Body of pancreas (tissue), 4 donors: ENCODE results near the gene MRPL55. TPM values are rescaled to one million over a fixed set of nuclear protein-coding genes. Genes with fewer than 3 reads are reported as not detected.

Experiments
- ATAC-seq: fragments of 150-250 bp; one replicate; pipeline ENCODE4 v1.9.1; 2016
- DNase-seq, 4 donors: peaks; one replicate each; pipeline ENCODE4 v3.0.0-alpha.2; 2019
- H3K27ac ChIP-seq, 4 donors: fragments of 200-600 bp; sonication (generic); 1 replicate in 3 of 4; 2 replicates in 1 of 4; pipeline versions ENCODE4 v1.5.1 to v1.6.1; 2016 to 2019; ENCODE audit warnings: mild to moderate bottlenecking in 1 of 4, mixed read lengths in 1 of 4, moderate library complexity in 1 of 4
- H3K27me3 ChIP-seq, 2 donors: fragments of 200-600 bp; sonication (generic); one replicate each; pipeline ENCODE4 v1.6.0; 2016; ENCODE audit warnings: mild to moderate bottlenecking in 1 of 2
- H3K36me3 ChIP-seq, 2 donors: fragments of 200-600 bp; sonication (generic); replicated peaks in 1 of 2; 2 replicates each; pipeline ENCODE4 v1.5.1; 2016; ENCODE audit warnings: low read depth in 2 of 2; ENCODE audit not compliant: insufficient read depth in 1 of 2
- H3K4me1 ChIP-seq: fragments of 200-600 bp; sonication (generic); one replicate; pipeline ENCODE4 v1.6.0; 2016
- H3K4me3 ChIP-seq, 2 donors: fragments of 200-600 bp; sonication (generic); 1 replicate in 1 of 2; 2 replicates in 1 of 2; pipeline ENCODE4 v1.5.1; 2016 to 2019
- H3K9me3 ChIP-seq, 3 donors: fragments of 200-600 bp; sonication (generic); 1 replicate in 2 of 3; 2 replicates in 1 of 3; pipeline ENCODE4 v1.5.1; 2016
- POLR2A ChIP-seq, 3 donors: fragments of 450-650 bp; IDR thresholded peaks; one replicate each; pipeline ENCODE4 v1.6.1; 2016; ENCODE audit warnings: antibody characterized with exemption in 3 of 3, mild to moderate bottlenecking in 2 of 3
- WGBS, 2 donors: methylation state at CpG; one replicate each; pipeline ENCODE4 v1.1.5; 2017; 5-methylcytosine and 5-hydroxymethylcytosine counted together
- intact Hi-C: fragments of 100-400 bp; cut with DNase I; formaldehyde crosslinking; loops from one replicate; pipeline ENCODE4 v1.15.1; 2023
- total RNA-seq, 2 donors: library from RNA; depleted of rRNA; stranded (reverse); fragments of >200 nt; gene quantifications; one replicate each; pipeline ENCODE4 v1.1.0, GENCODE V29; 2016
- TF ChIP-seq, protein P1 (sequence below), 7 experiments: fragments of 450-650 bp in 4 of 7; fragments of 200-600 bp in 3 of 7; sonication (generic) in 3 of 7; IDR thresholded peaks; one replicate each; pipeline ENCODE4 v1.5.1; 2016 to 2019; ENCODE audit warnings: antibody characterized with exemption in 7 of 7

The MRPL55 gene
- total RNA-seq, 2 donors from 2014 or later = 65.9 to 68.7 TPM

DNA sequence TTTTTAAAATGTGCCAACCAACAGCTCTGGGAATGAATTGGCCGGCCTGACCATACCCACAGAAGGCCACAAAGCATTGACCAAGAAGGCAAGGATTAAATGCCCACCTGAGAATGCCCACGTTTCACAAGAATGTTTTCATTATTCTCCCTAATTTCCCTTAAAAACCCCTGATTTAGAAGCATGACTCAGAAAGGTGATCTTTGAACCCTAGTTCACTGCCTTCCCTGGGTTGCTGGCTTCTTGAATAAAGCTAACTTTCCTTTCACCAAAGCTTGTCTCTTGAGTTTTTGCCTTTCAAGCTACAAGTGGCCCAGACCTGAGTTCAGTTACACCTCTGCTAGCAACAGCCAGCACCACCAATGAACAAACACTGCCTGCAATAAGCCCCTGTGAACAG is 14.4 kb upstream of the MRPL55 start:
- intact Hi-C loops = no loop called here
- WGBS, 2 donors = 63 to 67% methylated on average over 2 of the region's 2 CpGs
- no peaks in the 10 kb centered on the region for H3K9me3 ChIP-seq
- no peak overlapping the region for H3K27ac ChIP-seq
- H3K4me1 ChIP-seq = no peaks in the 10 kb centered on the region
- ATAC-seq (no peak), DNase-seq (no peak)
- no peaks in the 10 kb centered on the region for H3K27me3 ChIP-seq
- no peaks in the 10 kb centered on the region for H3K36me3 ChIP-seq
- TF ChIP-seq POLR2A (IDR thresholded peaks at IDR 0.05) = no peak
- TF ChIP-seq, protein P1, sequence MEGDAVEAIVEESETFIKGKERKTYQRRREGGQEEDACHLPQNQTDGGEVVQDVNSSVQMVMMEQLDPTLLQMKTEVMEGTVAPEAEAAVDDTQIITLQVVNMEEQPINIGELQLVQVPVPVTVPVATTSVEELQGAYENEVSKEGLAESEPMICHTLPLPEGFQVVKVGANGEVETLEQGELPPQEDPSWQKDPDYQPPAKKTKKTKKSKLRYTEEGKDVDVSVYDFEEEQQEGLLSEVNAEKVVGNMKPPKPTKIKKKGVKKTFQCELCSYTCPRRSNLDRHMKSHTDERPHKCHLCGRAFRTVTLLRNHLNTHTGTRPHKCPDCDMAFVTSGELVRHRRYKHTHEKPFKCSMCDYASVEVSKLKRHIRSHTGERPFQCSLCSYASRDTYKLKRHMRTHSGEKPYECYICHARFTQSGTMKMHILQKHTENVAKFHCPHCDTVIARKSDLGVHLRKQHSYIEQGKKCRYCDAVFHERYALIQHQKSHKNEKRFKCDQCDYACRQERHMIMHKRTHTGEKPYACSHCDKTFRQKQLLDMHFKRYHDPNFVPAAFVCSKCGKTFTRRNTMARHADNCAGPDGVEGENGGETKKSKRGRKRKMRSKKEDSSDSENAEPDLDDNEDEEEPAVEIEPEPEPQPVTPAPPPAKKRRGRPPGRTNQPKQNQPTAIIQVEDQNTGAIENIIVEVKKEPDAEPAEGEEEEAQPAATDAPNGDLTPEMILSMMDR (IDR thresholded peaks at IDR 0.05) = no peak
- H3K4me3 ChIP-seq = no peak overlapping the region

DNA sequence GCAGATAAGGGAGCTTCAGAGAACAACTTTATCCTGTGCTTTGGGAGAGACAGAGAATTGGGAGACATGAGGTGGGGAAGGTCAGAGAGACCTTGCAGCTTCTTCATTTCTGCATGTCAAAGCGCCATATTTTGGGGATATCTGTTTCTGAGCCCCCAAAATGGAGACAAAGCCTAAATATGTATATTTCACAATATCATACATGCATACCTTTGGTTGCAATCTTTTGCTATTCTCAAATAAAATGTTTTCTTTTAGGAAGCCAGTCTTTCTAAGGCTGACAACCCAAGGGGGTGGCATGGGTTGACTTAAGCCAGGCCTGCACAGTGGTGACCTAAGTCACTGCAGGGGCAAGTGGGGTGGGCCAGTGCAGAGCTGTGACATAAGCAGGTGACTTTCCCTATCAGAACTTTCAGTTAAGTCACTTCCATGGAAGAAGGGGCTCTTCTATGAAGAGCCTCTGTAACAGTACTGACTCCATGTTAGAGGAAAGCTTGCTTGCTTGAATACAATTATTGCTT is 13.9 kb upstream of the MRPL55 start:
- 76 to 88% methylated on average over 1 of the region's 1 CpG for WGBS, 2 donors
- intact Hi-C loops = no loop called here
- H3K36me3 ChIP-seq = no peaks in the 10 kb centered on the region
- ATAC-seq = no peak
- no peaks in the 10 kb centered on the region for H3K4me1 ChIP-seq
- no peak overlapping the region for H3K27ac ChIP-seq
- no peak overlapping the region for H3K4me3 ChIP-seq
- no peaks in the 10 kb centered on the region for H3K27me3 ChIP-seq
- no peaks in the 10 kb centered on the region for H3K9me3 ChIP-seq
- DNase-seq = no peak
- TF ChIP-seq POLR2A (IDR thresholded peaks at IDR 0.05) = no peak
- TF ChIP-seq, protein P1 (IDR thresholded peaks at IDR 0.05) = no peak

DNA sequence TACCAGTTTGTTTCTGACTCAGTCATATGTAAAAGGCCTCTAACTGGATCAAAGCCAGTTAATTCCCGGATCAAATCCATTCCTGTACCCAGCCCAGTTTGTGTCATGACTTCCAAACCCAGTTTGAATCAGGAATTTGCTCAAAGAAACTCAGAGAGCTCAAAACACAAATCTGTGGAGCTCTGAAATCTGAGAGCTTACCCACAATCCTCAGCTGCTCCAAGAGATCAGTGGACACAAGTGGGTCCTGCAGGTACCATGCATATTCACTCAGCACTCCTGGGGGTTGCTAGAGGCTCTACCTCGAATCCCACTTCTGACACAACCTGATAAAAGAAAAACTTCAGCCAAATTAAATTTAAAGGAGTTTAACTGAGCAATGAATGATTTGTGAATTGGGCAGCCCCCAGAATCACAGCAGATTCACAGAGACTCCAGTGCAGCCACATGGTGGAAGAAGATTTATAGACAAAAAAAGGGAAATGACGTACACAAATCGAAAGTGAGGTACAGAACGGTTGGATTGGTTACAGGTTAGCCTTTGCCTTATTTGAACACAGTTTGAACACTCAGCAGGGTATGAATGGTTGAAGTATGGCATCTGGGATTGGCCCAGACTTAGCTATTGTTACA is 11.9 kb upstream of the MRPL55 start:
- H3K36me3 ChIP-seq = no peaks in the 10 kb centered on the region
- H3K9me3 ChIP-seq = no peaks in the 10 kb centered on the region
- H3K4me1 ChIP-seq = no peaks in the 10 kb centered on the region
- ATAC-seq (no peak), DNase-seq (no peak)
- H3K27ac ChIP-seq = no peak overlapping the region
- intact Hi-C loops = no loop called here
- no peak overlapping the region for H3K4me3 ChIP-seq
- TF ChIP-seq, protein P1 (IDR thresholded peaks at IDR 0.05) = no peak
- TF ChIP-seq POLR2A (IDR thresholded peaks at IDR 0.05) = no peak
- 61 to 66% methylated on average over 5 of the region's 5 CpGs for WGBS, 2 donors
- H3K27me3 ChIP-seq = no peaks in the 10 kb centered on the region

DNA sequence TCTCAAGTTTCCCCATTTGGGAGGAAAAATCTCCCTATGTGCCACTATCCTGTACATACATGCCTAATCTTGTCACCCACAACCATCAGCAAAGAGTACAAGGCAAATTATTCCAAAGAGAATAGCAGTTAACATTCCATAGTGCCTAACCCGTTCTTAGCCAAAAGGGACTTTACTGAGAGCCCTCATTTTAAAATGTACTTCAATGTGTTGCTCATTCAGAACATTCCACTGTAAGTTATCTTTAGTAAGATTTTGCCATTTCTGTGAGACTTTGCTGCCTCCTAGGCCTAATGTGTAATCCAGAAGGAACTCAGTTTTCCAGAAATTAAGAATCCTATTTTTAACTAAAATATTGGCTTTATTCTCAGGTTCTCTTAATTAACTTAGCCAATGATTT is 11.3 kb upstream of the MRPL55 start:
- 74 to 88% methylated on average over 1 of the region's 1 CpG for WGBS, 2 donors
- H3K4me3 ChIP-seq = no peak overlapping the region
- no peaks in the 10 kb centered on the region for H3K36me3 ChIP-seq
- intact Hi-C loops = no loop called here
- ATAC-seq = no peak
- no peaks in the 10 kb centered on the region for H3K9me3 ChIP-seq
- no peaks in the 10 kb centered on the region for H3K4me1 ChIP-seq
- H3K27ac ChIP-seq = no peak overlapping the region
- H3K27me3 ChIP-seq = no peaks in the 10 kb centered on the region
- TF ChIP-seq, protein P1 (IDR thresholded peaks at IDR 0.05) = no peak
- TF ChIP-seq POLR2A (IDR thresholded peaks at IDR 0.05) = no peak
- DNase-seq = no peak

DNA sequence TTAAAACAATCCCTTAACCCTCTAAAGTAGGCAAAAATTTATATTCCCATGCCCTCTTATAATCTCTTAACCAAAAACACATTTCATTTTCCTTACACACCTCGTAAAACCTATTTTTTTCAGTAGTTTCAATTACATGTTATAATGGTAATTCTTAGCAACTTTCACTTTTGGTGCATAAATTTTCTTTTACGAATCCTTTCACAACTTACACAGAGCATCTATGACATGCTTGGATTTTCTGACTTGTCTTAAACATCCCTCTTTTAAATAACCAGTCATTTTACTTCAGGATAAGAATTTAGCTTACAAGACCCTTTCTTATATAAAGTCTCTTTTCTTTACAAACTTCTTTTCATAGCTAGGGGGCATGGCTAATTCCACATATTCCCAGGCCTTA is 8.9 kb upstream of the MRPL55 start:
- no peaks in the 10 kb centered on the region for H3K4me1 ChIP-seq
- ATAC-seq = no peak
- no peak overlapping the region for H3K4me3 ChIP-seq
- no peaks in the 10 kb centered on the region for H3K36me3 ChIP-seq
- H3K27me3 ChIP-seq = no peaks in the 10 kb centered on the region
- no peak for DNase-seq
- no peaks in the 10 kb centered on the region for H3K9me3 ChIP-seq
- WGBS, 2 donors = 82 to 96% methylated on average over 2 of the region's 2 CpGs
- intact Hi-C loops = no loop called here
- H3K27ac ChIP-seq = no peak overlapping the region
- TF ChIP-seq, protein P1 (IDR thresholded peaks at IDR 0.05) = no peak
- no peak for TF ChIP-seq POLR2A (IDR thresholded peaks at IDR 0.05)
